Activated CD4-positive, alpha-beta T cell treated with anti-CD3 and anti-CD28 coated beads for 36 hours (primary cell): Measurements from ENCODE around the gene DDX56. TPM values are rescaled to one million over a fixed set of nuclear protein-coding genes. Genes with fewer than 3 reads are reported as not detected.

Source experiments
- ATAC-seq: fragments of 200-7000 bp; cut with Tn5 transposase; one replicate; pipeline ENCODE4 v1.10.0; 2021; ENCODE audit warnings: mild to moderate bottlenecking, moderate library complexity
- CTCF ChIA-PET: fragments of 350-600 bp; sonication (Branson Sonifier 250); formaldehyde crosslinking; loops from one replicate; lab custom pipeline; 2021; ENCODE audit warnings: antibody characterized with exemption; lab: Charles Lee
- POLR2A ChIA-PET: fragments of 350-600 bp; sonication (Branson Sonifier 250); formaldehyde crosslinking; loops from one replicate; lab custom pipeline; 2021; ENCODE audit warnings: antibody characterized with exemption, inconsistent platforms; lab: Charles Lee
- DNase-seq: peaks from one replicate; pipeline ENCODE4 v3.0.0-alpha.2; 2020
- H3K27ac Mint-ChIP-seq: one replicate; pipeline ENCODE4 v1.8.0; 2021; ENCODE audit warnings: mixed read lengths
- H3K27me3 Mint-ChIP-seq: one replicate; pipeline ENCODE4 v1.8.0; 2021; ENCODE audit warnings: mixed read lengths
- H3K36me3 Mint-ChIP-seq: one replicate; pipeline ENCODE4 v1.8.0; 2021; ENCODE audit warnings: low read depth, mixed read lengths
- H3K4me1 Mint-ChIP-seq: one replicate; pipeline ENCODE4 v1.8.0; 2021; ENCODE audit warnings: mixed read lengths
- H3K4me3 Mint-ChIP-seq: one replicate; pipeline ENCODE4 v1.8.0; 2021; ENCODE audit warnings: mild to moderate bottlenecking, moderate library complexity, mixed read lengths
- H3K9me3 Mint-ChIP-seq: one replicate; pipeline ENCODE4 v1.8.0; 2021; ENCODE audit warnings: low read depth, mixed read lengths
- intact Hi-C, 2 experiments: fragments of 100-400 bp; cut with DNase I in 1 of 2; cut with micrococcal nuclease in 1 of 2; formaldehyde crosslinking; loops; one replicate each; pipeline versions ENCODE4 v1.14.2 to v1.15.1; 2022 to 2024; cut with DNase I, micrococcal nuclease
- total RNA-seq, 2 experiments: library from RNA; stranded (reverse); gene quantifications; one replicate each; pipeline ENCODE4 v1.2.3, GENCODE V29; 2021

DDX56 gene
- total RNA-seq, 2 experiments from 2014 or later: 98.5 to 104 TPM

DNA sequence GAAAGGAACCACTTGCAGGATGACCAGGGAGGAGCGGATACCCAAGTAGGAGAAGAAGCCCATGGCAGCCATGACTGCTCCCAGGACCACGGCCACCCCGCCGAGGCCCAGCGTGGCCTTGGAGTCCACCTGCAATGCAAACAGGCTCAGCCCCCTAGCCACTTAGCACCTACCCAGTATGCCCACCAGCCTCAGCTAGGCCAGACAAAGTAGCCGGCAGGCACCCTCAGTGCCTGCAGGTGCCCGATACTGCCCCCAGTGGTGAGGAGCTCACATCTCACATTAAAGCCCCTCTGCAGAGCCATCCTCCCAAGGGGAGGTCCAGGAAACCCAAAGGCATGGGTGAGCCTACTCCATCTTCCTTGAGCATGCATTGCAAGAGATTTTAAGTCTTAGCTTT is 39.2 kb downstream of the DDX56 start:
- POLR2A ChIA-PET: interaction anchor here (0.5 to 1.1 kb wide), 3 partner anchors 19 to 291 kb away, joined by 3 to 8 read pairs (median 3); no protein-coding TSS in a partner anchor
- CTCF ChIA-PET: interaction anchor here (0.5 to 2.5 kb wide), 23 partner anchors 9 to 935 kb away, joined by 3 to 23 read pairs (median 4); partner anchors contain the start of gene DDX56
- ATAC-seq: peak; percentile 99
- no peaks in the 10 kb centered on the region for H3K36me3 Mint-ChIP-seq
- no peaks in the 10 kb centered on the region for H3K27me3 Mint-ChIP-seq
- intact Hi-C loops: no loop called here
- H3K9me3 Mint-ChIP-seq: no peaks in the 10 kb centered on the region
- H3K27ac Mint-ChIP-seq: no peak overlapping the region
- H3K4me3 Mint-ChIP-seq: no peak overlapping the region
- DNase-seq: peak; percentile 75
- H3K4me1 Mint-ChIP-seq: no peaks in the 10 kb centered on the region

DNA sequence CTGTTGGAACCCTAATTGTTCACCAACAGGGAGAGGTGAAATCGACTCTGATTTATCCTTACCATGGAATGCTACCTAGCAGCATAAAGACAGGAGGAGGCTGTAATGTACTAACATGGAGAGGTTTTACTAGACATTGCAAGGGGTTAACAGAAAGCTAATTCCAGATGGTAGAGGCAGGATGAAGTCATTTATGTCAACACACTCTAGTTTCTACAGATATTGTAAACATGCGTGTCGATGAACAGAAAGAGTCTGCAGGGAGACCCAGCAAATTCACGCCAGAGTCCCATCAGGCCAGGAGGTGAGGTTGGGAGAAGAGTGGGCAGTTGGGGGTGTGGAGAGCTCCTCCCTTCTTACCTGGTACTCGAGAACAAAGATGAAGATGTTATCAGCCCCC is 39.6 kb downstream of the DDX56 start:
- Mint-ChIP-seq H3K27me3 (no peaks in the 10 kb centered on the region), H3K4me1 (no peaks in the 10 kb centered on the region), H3K9me3 (no peaks in the 10 kb centered on the region), H3K36me3 (no peaks in the 10 kb centered on the region), H3K27ac (no peak overlapping the region), H3K4me3 (no peak overlapping the region)
- DNase-seq: no peak
- intact Hi-C loops: no loop called here
- ChIA-PET POLR2A (interaction anchor here (0.5 to 1.1 kb wide), 3 partner anchors 19 to 290 kb away, joined by 3 to 8 read pairs (median 3); no protein-coding TSS in a partner anchor), CTCF (interaction anchor here (0.5 to 2.5 kb wide), 18 partner anchors 9 to 274 kb away, joined by 3 to 23 read pairs (median 5); partner anchors contain the start of gene DDX56)
- no peak for ATAC-seq

DNA sequence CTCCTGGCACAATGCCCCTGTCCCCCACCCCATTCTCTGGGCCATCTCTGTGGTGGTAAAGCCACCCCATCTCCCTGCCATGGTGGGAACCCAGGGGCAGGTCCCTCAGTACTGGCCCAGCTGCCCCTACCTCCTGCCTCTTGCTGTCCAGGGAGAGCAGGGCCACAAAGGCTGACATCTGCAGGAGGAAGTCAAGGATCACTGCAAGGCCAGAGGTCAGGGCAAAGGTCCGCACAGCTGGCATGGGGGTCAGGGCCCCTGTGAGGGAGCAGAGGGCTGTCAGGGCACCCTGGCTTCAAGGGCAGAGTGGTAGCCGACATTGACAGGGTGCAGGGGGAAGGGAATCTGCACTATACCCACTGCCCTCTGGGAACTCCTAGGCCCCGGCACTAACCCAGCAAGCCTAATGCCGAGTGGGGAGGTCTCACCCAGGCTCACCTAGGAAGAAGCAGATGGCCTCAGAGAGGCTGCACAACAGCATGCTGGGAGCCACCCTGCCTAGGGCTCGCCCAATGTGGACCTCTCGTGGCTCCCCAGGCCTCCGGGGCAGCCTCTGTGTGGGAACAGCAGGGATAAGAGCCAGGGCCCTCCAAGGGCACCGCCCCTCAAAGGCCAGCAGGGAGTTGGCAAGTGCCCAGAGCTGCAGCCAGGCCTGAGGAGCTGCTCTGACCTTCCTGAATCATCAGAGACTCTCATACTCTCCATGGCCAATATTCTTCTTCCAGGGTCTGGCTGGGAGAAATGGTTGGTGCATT is 40.2 kb downstream of the DDX56 start:
- ATAC-seq: no peak
- H3K27ac Mint-ChIP-seq: no peak overlapping the region
- H3K36me3 Mint-ChIP-seq: no peaks in the 10 kb centered on the region
- ChIA-PET CTCF (interaction anchor here (0.7 to 2.5 kb wide), 10 partner anchors 10 to 330 kb away, joined by 3 to 23 read pairs (median 5); no protein-coding TSS in a partner anchor), POLR2A (interaction anchor here (1.1 kb wide), 1 partner anchor 290 kb away, joined by 3 read pairs; no protein-coding TSS in a partner anchor)
- H3K4me1 Mint-ChIP-seq: no peaks in the 10 kb centered on the region
- no peaks in the 10 kb centered on the region for H3K9me3 Mint-ChIP-seq
- H3K27me3 Mint-ChIP-seq: no peaks in the 10 kb centered on the region
- no peak overlapping the region for H3K4me3 Mint-ChIP-seq
- DNase-seq: no peak
- intact Hi-C loops: no loop called here

DNA sequence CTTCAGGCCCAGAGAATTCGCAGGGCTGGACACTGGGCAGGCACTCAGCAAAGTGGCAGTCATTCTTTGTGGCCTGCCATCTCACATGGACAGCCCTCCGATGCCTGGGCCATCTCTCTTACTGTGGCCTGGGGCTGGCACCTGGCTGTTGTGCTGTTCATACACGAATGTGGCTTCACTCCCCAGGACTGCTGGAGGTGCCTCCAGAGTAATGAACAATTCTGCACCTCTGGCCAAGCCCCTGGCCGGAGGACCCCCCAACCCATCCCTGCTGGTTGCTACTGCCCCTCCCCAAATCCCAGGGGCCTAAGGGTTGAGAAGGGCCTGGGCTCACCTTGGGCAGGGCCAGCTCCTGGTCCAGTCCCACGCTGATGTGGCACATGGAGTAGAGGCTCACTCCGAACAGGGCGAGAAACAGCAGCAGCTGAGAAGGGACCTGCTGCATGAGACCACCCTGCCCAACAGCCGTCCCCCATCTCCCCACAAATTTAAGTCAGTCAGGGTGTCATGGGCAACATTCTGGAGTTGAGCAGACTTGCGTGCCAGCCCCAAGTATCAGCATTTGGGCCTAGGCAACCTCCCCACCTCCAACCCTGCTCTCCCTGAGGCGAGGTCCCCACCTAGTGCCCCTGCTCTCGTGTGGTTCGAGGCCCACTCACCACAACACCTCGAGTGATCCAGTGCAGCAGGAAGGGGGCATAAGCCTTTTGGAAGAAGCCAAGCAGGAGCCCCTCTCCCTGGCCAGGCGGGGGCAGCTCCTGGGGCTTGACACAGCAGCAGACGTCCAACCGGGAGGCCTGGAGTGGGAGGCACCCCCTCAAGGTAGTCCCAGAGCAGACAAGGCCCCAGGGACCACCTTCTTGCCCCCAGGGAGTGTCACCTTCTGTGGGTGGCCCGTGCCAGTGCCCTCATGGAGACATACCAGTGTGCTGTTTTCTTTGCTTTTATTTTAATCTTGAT is 42.0 kb downstream of the DDX56 start:
- H3K27ac Mint-ChIP-seq: no peak overlapping the region
- intact Hi-C loops: no loop called here
- no peaks in the 10 kb centered on the region for H3K36me3 Mint-ChIP-seq
- no peak overlapping the region for H3K4me3 Mint-ChIP-seq
- ChIA-PET POLR2A (no interaction called here), CTCF (interaction anchor here (0.6 to 1.2 kb wide), 2 partner anchors 14 to 632 kb away, joined by 3 read pairs; no protein-coding TSS in a partner anchor)
- DNase-seq (no peak), ATAC-seq (no peak)
- peaks cover 2% of the 10 kb centered on the region for H3K9me3 Mint-ChIP-seq
- no peaks in the 10 kb centered on the region for H3K4me1 Mint-ChIP-seq
- H3K27me3 Mint-ChIP-seq: no peaks in the 10 kb centered on the region

DNA sequence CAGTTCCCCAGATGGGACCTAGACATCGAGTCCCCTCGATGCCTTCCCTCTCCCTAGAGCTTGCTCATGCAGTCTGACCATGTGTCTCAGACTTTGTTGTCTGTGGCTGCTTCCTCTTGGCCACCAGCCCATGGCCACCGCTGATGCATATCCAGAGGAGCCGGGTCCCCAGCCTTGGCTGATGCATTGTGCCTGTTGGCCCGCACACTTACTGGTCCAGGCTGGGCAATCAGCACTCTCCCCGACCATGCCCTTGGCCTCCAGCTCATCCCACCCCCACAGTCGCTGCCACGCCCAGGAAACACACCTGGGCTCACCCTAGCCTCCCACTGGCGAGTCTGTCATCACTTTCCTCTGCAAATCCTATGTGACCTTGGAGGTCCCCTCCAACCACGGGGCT is 42.7 kb downstream of the DDX56 start:
- ChIA-PET CTCF (interaction anchor here (0.6 kb wide), 1 partner anchor 631 kb away, joined by 3 read pairs; no protein-coding TSS in a partner anchor), POLR2A (no interaction called here)
- Mint-ChIP-seq H3K36me3 (no peaks in the 10 kb centered on the region), H3K27ac (no peak overlapping the region), H3K4me3 (no peak overlapping the region), H3K4me1 (no peaks in the 10 kb centered on the region), H3K27me3 (no peaks in the 10 kb centered on the region), H3K9me3 (peaks cover 2% of the 10 kb centered on the region)
- ATAC-seq: no peak
- intact Hi-C loops: no loop called here
- no peak for DNase-seq

DNA sequence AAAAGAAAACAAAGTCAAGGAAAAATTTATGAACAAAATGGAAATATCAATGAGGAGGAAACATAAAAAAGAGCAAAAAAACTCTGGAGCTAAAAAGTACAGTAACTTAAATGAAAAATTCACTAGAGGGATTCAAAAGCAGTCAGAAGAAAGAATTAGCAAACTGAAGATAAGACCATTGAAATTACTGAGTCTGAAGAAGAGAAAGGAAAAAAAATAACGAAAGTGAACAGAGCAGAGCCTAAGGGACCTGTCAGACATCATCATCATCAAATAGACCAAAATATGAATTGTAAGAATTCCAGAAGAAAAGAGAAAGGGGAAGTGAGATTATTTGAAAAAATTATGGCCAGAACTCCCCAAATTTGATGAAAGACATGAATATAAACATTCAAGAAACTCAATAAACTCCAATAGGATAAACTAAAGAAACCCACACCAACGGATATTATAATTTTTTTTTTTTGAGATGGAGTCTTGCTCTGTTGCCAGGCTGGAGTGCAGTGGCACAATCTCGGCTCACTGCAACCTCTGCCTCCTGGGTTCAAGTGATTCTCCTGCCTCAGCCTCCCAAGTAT is 48.8 kb downstream of the DDX56 start:
- Mint-ChIP-seq H3K36me3 (peaks cover 2% of the 10 kb centered on the region), H3K27me3 (peaks cover 2% of the 10 kb centered on the region), H3K4me1 (no peaks in the 10 kb centered on the region), H3K27ac (no peak overlapping the region), H3K9me3 (peaks cover 12% of the 10 kb centered on the region), H3K4me3 (no peak overlapping the region)
- ATAC-seq: no peak
- no peak for DNase-seq
- intact Hi-C loops: no loop called here
- ChIA-PET POLR2A (interaction anchor here (0.7 kb wide), 1 partner anchor 537 kb away, joined by 4 read pairs; no protein-coding TSS in a partner anchor), CTCF (interaction anchor here (0.9 to 1.7 kb wide), 2 partner anchors 10 to 14 kb away, joined by 3 to 4 read pairs; no protein-coding TSS in a partner anchor)

DNA sequence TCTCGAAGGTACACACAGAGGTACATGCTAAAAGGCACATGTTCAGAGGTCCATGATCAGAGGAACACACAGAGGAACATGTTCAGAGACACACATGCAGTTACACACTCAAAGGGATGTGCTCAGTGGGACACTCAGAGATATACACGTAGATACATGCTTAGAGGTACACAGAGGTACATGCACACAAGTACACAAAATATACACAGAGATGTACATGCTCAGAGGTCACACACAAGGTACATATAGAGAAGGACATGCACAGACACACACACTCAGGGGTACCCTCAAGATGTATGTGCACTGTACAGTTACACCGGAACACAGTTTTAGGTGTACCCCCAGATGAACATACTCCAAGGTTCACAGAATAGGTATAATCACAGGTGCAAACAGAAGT is 51.4 kb downstream of the DDX56 start:
- H3K9me3 Mint-ChIP-seq: peaks cover 12% of the 10 kb centered on the region
- H3K4me1 Mint-ChIP-seq: no peaks in the 10 kb centered on the region
- no peak overlapping the region for H3K4me3 Mint-ChIP-seq
- intact Hi-C loops: no loop called here
- CTCF ChIA-PET: interaction anchor here (1.0 kb wide), 1 partner anchor 12 kb away, joined by 6 read pairs; no protein-coding TSS in a partner anchor
- no peak for DNase-seq
- peaks cover 2% of the 10 kb centered on the region for H3K36me3 Mint-ChIP-seq
- H3K27me3 Mint-ChIP-seq: peaks cover 2% of the 10 kb centered on the region
- H3K27ac Mint-ChIP-seq: no peak overlapping the region
- no peak for ATAC-seq
- POLR2A ChIA-PET: no interaction called here

DNA sequence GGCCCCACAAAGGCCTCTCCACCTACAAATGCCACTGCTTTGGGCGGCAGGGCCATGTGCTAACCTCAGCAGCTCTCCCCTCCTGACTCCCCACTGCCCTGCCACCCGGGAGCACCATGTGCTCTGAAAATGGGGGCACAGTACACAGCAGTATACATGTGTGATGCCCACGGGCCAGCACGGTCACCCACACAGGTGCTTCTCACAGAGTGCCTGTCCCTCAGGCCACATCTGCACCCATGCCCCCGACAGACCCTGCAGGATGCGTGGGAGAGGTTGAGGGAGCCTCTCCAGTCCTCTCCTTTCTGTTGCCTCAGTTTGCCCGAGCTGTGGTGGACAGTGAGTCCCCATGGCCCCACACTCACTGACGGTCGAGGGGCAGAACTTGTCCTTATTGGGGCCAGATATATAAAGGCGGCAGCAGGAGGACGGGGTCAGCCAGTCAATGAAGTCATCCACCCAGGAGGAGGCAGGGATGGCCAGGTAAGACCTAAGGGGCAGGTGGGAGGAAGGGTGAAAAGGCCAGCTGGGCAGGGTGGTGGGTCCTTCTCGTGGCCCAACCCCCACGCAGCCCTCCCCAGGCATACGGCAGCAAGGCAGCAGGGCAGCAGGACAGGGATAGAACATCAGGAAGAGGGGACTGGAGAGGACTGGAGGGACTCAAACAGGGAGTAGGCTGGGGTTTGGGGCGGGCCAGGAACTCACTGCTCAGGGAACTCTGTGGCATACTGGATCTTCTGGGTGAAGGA is 52.2 kb downstream of the DDX56 start:
- H3K27ac Mint-ChIP-seq: no peak overlapping the region
- DNase-seq (no peak), ATAC-seq (no peak)
- ChIA-PET POLR2A (no interaction called here), CTCF (no interaction called here)
- H3K27me3 Mint-ChIP-seq: peaks cover 2% of the 10 kb centered on the region
- intact Hi-C loops: no loop called here
- H3K36me3 Mint-ChIP-seq: peaks cover 2% of the 10 kb centered on the region
- H3K4me1 Mint-ChIP-seq: no peaks in the 10 kb centered on the region
- H3K4me3 Mint-ChIP-seq: no peak overlapping the region
- peaks cover 10% of the 10 kb centered on the region for H3K9me3 Mint-ChIP-seq

DNA sequence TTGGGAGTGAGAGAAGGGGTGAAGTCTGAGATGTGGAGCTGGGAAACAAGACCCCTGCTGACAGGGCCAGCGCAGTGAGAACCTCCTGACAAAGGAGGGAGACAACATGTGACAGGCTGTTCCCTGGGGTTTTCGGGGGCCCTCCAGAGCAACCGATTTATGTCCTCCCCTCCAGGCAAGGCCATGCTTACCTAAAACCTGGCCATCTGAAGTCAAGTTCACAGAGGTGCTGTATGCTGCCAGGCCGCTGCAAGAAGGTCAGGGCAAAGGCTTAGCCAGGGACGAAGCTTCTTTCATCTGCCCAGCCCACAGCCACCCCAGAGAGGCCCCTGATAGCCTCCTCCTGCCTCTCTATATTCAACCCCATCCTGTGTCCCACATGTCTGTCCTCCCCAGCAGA is 53.1 kb downstream of the DDX56 start:
- H3K27me3 Mint-ChIP-seq: peaks cover 2% of the 10 kb centered on the region
- no peak for DNase-seq
- H3K36me3 Mint-ChIP-seq: peaks cover 2% of the 10 kb centered on the region
- POLR2A ChIA-PET: no interaction called here
- CTCF ChIA-PET: no interaction called here
- ATAC-seq: no peak
- peaks cover 10% of the 10 kb centered on the region for H3K9me3 Mint-ChIP-seq
- no peaks in the 10 kb centered on the region for H3K4me1 Mint-ChIP-seq
- intact Hi-C loops: no loop called here
- no peak overlapping the region for H3K27ac Mint-ChIP-seq
- no peak overlapping the region for H3K4me3 Mint-ChIP-seq

DNA sequence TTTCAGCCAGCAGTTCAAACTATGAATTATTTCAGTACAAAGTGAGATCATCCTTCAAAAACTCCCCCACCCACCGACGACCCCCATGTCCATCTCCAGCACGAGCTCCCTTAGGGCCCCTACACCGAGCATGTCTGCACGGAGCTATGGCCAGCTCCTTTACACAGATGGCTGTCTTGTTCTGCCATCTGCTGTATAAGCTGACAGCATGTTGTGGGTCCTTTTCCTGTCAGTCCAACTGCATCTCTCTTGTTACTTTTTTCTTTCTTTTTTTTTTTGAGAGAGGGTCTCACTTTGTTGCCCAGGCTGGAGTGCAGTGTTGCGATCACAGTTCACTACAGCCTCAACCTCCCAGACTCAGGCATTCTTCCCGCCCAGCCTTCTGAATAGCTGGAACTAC is 54.2 kb downstream of the DDX56 start:
- ChIA-PET CTCF (interaction anchor here (0.5 to 1.4 kb wide), 3 partner anchors 11 to 117 kb away, joined by 3 to 6 read pairs (median 3); no protein-coding TSS in a partner anchor), POLR2A (no interaction called here)
- DNase-seq: no peak
- ATAC-seq: no peak
- peaks cover 6% of the 10 kb centered on the region for H3K9me3 Mint-ChIP-seq
- peaks cover 2% of the 10 kb centered on the region for H3K27me3 Mint-ChIP-seq
- no peaks in the 10 kb centered on the region for H3K36me3 Mint-ChIP-seq
- intact Hi-C loops: no loop called here
- H3K4me3 Mint-ChIP-seq: no peak overlapping the region
- H3K4me1 Mint-ChIP-seq: no peaks in the 10 kb centered on the region
- no peak overlapping the region for H3K27ac Mint-ChIP-seq
